CD4-positive, alpha-beta T cell (primary cell): ENCODE data around the gene COPS3. TPM values are rescaled to one million over a fixed set of nuclear protein-coding genes. Genes with fewer than 3 reads are reported as not detected.

Experiments
- ATAC-seq: fragments of 200-7000 bp; cut with Tn5 transposase; one replicate; pipeline ENCODE4 v1.10.0; 2022; ENCODE audit warnings: mild to moderate bottlenecking; ENCODE audit not compliant: poor library complexity
- CTCF ChIA-PET: fragments of 350-600 bp; sonication (Branson Sonifier 250); formaldehyde crosslinking; loops from one replicate; lab custom pipeline; 2021; ENCODE audit warnings: antibody characterized with exemption, inconsistent platforms; lab: Charles Lee
- POLR2A ChIA-PET: fragments of 350-600 bp; sonication (Branson Sonifier 250); formaldehyde crosslinking; loops from one replicate; lab custom pipeline; 2021; ENCODE audit warnings: antibody characterized with exemption, inconsistent platforms; lab: Charles Lee
- DNase-seq, 14 experiments: peaks; one replicate each; pipeline ENCODE4 v3.0.0-alpha.2; 2013 to 2020; ENCODE audit warnings: mixed read lengths in 2 of 14
- H3K27ac ChIP-seq, 2 donors: one replicate each; pipeline versions ENCODE4 v1.5.1 to v1.7.0; 2013; ENCODE audit warnings: low read length in 2 of 2, low read depth in 1 of 2, mild to moderate bottlenecking in 1 of 2
- H3K27me3 ChIP-seq, 2 experiments: 1 replicate in 1 of 2; 2 replicates in 1 of 2; pipeline versions ENCODE4 v1.6.1 to v1.7.0; 2013; ENCODE audit warnings: low read length in 2 of 2, control low read depth in 1 of 2, mild to moderate bottlenecking in 1 of 2, moderate library complexity in 1 of 2; ENCODE audit not compliant: insufficient read depth in 2 of 2, control insufficient read depth in 1 of 2
- H3K36me3 ChIP-seq: one replicate; pipeline ENCODE4 v1.6.1; 2013; ENCODE audit warnings: low read length, control low read depth; ENCODE audit not compliant: insufficient read depth
- H3K4me1 ChIP-seq: one replicate; pipeline ENCODE4 v1.6.1; 2013; ENCODE audit warnings: low read length, control low read depth; ENCODE audit not compliant: insufficient read depth
- H3K4me3 ChIP-seq: one replicate; pipeline ENCODE4 v1.5.1; 2013; ENCODE audit warnings: mild to moderate bottlenecking, low read length, moderate library complexity
- H3K9me3 ChIP-seq, 2 experiments: 1 replicate in 1 of 2; 2 replicates in 1 of 2; pipeline versions ENCODE4 v1.6.1 to v1.7.0; 2013; ENCODE audit warnings: low read length in 2 of 2, mild to moderate bottlenecking in 2 of 2, control low read depth in 1 of 2, moderate library complexity in 1 of 2; ENCODE audit not compliant: control insufficient read depth in 1 of 2, insufficient read depth in 1 of 2
- H3K27ac Mint-ChIP-seq: one replicate; pipeline ENCODE4 v1.8.0; 2020; ENCODE audit warnings: mixed read lengths
- H3K27me3 Mint-ChIP-seq: one replicate; pipeline ENCODE4 v1.8.0; 2021; ENCODE audit warnings: mixed read lengths
- H3K36me3 Mint-ChIP-seq: one replicate; pipeline ENCODE4 v1.8.0; 2021; ENCODE audit warnings: low read depth, mixed read lengths
- H3K4me1 Mint-ChIP-seq: one replicate; pipeline ENCODE4 v1.8.0; 2021; ENCODE audit warnings: low read depth, mixed read lengths
- H3K4me3 Mint-ChIP-seq: one replicate; pipeline ENCODE4 v1.8.0; 2020; ENCODE audit warnings: mild to moderate bottlenecking, mixed read lengths
- H3K9me3 Mint-ChIP-seq: one replicate; pipeline ENCODE4 v1.8.0; 2020; ENCODE audit warnings: mixed read lengths
- intact Hi-C, 2 experiments: fragments of 100-400 bp; cut with DNase I in 1 of 2; cut with micrococcal nuclease in 1 of 2; formaldehyde crosslinking; loops; one replicate each; pipeline versions ENCODE4 v1.15.1 to v1.9.0; 2023 to 2025; cut with DNase I, micrococcal nuclease
- total RNA-seq, 174 experiments: library from RNA in 2 of 174; stranded (reverse) in 2 of 174; gene quantifications; one replicate each; pipeline ENCODE4 v1.2.3 and lab custom pipeline; 2021 to 2026
- TF ChIP-seq, protein P1 (sequence below): fragments of 200-600 bp; IDR thresholded peaks from one replicate; pipeline ENCODE4 v1.8.0; 2022; ENCODE audit warnings: antibody characterized with exemption, mild to moderate bottlenecking

COPS3 gene
- total RNA-seq, 2 experiments from 2014 or later: 73.1 to 75.0 TPM

DNA sequence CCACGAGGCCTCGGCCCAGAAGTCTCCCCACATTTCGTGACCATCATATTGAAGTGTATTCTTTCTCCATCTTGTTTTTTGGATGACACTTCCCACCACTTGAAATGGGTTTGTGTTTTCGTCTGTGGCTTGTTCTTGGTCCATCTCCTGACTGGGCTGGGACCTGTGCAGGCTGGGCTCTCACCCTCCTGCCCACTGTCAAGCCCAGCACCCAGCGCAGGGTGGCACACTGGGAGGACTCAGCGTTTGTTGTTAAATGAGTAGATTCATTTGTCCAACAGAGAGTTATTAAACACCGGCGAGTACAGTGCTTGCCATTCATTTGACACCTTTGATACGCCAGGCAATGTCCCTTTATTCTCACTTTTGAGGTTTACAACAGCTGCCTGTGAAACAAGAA, 44.8 kb upstream of the COPS3 start:
- no peaks in the 10 kb centered on the region for H3K27me3 Mint-ChIP-seq
- no peaks in the 10 kb centered on the region for H3K4me1 ChIP-seq
- TF ChIP-seq, protein P1, sequence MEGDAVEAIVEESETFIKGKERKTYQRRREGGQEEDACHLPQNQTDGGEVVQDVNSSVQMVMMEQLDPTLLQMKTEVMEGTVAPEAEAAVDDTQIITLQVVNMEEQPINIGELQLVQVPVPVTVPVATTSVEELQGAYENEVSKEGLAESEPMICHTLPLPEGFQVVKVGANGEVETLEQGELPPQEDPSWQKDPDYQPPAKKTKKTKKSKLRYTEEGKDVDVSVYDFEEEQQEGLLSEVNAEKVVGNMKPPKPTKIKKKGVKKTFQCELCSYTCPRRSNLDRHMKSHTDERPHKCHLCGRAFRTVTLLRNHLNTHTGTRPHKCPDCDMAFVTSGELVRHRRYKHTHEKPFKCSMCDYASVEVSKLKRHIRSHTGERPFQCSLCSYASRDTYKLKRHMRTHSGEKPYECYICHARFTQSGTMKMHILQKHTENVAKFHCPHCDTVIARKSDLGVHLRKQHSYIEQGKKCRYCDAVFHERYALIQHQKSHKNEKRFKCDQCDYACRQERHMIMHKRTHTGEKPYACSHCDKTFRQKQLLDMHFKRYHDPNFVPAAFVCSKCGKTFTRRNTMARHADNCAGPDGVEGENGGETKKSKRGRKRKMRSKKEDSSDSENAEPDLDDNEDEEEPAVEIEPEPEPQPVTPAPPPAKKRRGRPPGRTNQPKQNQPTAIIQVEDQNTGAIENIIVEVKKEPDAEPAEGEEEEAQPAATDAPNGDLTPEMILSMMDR: no peak
- no peak for DNase-seq
- H3K9me3 Mint-ChIP-seq: no peaks in the 10 kb centered on the region
- H3K27ac ChIP-seq: no peak overlapping the region
- no peak for ATAC-seq
- no peaks in the 10 kb centered on the region for H3K4me1 Mint-ChIP-seq
- no peak overlapping the region for H3K27ac Mint-ChIP-seq
- ChIA-PET CTCF (no interaction called here), POLR2A (no interaction called here)
- no peak overlapping the region for H3K4me3 Mint-ChIP-seq
- no peaks in the 10 kb centered on the region for H3K36me3 ChIP-seq
- H3K36me3 Mint-ChIP-seq: no peaks in the 10 kb centered on the region
- intact Hi-C loops: no loop called here
- H3K4me3 ChIP-seq: no peak overlapping the region
- H3K9me3 ChIP-seq: no peaks in the 10 kb centered on the region
- H3K27me3 ChIP-seq: no peaks in the 10 kb centered on the region

DNA sequence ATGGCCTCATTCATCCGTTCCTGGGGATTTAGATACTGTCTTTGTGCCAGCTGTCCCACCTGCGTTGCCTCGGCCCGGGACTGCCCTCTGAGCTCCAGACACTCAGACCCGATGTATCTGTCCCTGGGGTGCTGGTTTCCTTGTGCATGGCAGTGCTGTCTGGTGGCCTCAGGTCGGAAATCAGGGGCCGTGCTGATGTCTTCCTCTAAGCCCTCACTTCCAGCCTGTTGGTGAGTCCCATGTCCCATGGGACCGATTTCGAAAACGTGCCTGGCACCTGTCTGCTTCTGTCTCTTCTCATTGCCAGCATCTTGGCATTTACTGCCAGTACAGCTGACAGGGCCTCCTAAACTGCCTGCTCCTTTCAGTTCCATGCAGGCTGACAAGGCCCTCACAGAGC, 44.2 kb upstream of the COPS3 start:
- Histone ChIP-seq H3K4me1 (no peaks in the 10 kb centered on the region), H3K27ac (no peak overlapping the region), H3K36me3 (no peaks in the 10 kb centered on the region), H3K4me3 (no peak overlapping the region), H3K9me3 (no peaks in the 10 kb centered on the region), H3K27me3 (no peaks in the 10 kb centered on the region)
- Mint-ChIP-seq H3K36me3 (no peaks in the 10 kb centered on the region), H3K4me3 (no peak overlapping the region), H3K27ac (no peak overlapping the region), H3K9me3 (no peaks in the 10 kb centered on the region), H3K27me3 (no peaks in the 10 kb centered on the region), H3K4me1 (no peaks in the 10 kb centered on the region)
- intact Hi-C loops: no loop called here
- ATAC-seq (no peak), DNase-seq (peak in 1 of 14 experiments; percentile 11)
- TF ChIP-seq, protein P1: no peak
- ChIA-PET CTCF (no interaction called here), POLR2A (no interaction called here)

DNA sequence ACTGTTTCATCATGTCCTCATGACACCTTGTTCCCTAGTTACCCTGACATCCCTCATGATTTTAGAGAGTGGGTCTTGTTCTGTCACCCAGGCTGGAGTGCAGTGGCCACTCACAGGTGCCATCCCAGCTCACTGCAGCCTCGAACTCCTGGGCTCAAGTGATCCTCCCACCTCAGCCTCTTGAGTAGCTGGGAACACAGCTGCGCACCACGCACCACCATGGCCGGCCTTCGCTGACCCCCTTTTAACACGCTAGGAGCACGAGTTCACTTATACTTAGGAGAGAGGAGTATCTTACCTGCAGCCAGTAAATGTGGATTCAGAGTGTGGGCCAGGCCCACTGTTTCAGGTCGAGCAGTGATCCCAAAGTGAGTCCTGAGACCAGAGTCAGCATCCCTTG, 43.6 kb upstream of the COPS3 start:
- CTCF ChIA-PET: no interaction called here

More for the DNA sequence above, 43.6 kb upstream of the COPS3 start:
- H3K4me1 Mint-ChIP-seq: no peaks in the 10 kb centered on the region
- Histone ChIP-seq H3K4me3 (no peak overlapping the region), H3K4me1 (no peaks in the 10 kb centered on the region), H3K27ac (no peak overlapping the region), H3K27me3 (no peaks in the 10 kb centered on the region), H3K9me3 (no peaks in the 10 kb centered on the region), H3K36me3 (no peaks in the 10 kb centered on the region)
- TF ChIP-seq, protein P1: no peak
- intact Hi-C loops: no loop called here
- ATAC-seq: no peak
- no peak overlapping the region for H3K27ac Mint-ChIP-seq
- H3K27me3 Mint-ChIP-seq: no peaks in the 10 kb centered on the region
- no peak overlapping the region for H3K4me3 Mint-ChIP-seq
- POLR2A ChIA-PET: no interaction called here
- no peak for DNase-seq
- H3K9me3 Mint-ChIP-seq: no peaks in the 10 kb centered on the region
- H3K36me3 Mint-ChIP-seq: no peaks in the 10 kb centered on the region
